Peyer's patch (tissue), 4 donors: Measurements from ENCODE around the gene GNAS.

ENCODE experiments used
- CTCF ChIP-seq, 6 experiments: fragments of 450-650 bp in 4 of 6; fragments of 200-600 bp in 2 of 6; sonication (generic) in 1 of 6; IDR thresholded peaks; one replicate each; pipeline ENCODE4 v1.5.1; 2017 to 2019; ENCODE audit warnings: antibody characterized with exemption in 6 of 6, mild to moderate bottlenecking in 3 of 6, moderate library complexity in 1 of 6
- POLR2A ChIP-seq, 2 donors: fragments of 450-650 bp; IDR thresholded peaks; one replicate each; pipeline ENCODE4 v1.5.1; 2017; ENCODE audit warnings: antibody characterized with exemption in 2 of 2, mild to moderate bottlenecking in 2 of 2, moderate library complexity in 2 of 2

DNA sequence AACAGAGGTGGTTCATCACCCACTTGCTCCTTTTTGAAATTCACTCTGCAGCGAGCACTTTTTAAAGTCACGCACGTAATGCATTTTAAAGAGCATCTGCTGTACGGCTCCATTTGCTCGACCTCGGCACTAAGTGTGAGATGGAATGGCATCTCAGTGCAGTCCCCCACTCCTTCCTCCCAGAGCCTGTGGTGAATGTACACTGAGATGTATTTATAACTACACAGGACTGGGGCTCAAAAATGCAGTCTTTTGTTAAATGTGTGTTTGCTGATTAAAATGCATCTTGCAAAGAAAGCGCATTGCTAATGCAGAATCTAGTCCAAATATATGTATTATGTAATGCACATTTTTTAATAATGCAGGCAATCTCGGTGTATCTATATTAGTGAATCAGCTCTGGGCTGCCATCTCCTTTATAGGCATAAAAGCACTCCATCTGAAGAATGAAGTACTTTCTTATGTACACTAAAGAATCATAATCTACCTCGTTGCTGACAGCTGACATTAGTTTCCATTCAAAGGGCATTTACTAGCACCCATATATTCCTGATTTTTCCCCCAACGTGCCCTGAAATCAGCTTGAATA lies 15.8 kb upstream of the GNAS start:
- TF ChIP-seq CTCF (IDR thresholded peaks at IDR 0.05) (no peak), POLR2A (IDR thresholded peaks at IDR 0.05) (no peak)
